Smooth muscle cell (in vitro differentiated cells): ENCODE measurements around the gene GABRB2. TPM values are rescaled to one million over a fixed set of nuclear protein-coding genes. Genes with fewer than 3 reads are reported as not detected.
"Not testable (repeated sequence)": the region's sequence is repeated elsewhere in the genome, so short reads cannot be mapped to it uniquely, and the experiment has no call there.

Experiments
- DNase-seq: peaks from one replicate; lab custom pipeline; 2025; ENCODE audit not compliant: unreplicated experiment; lab: John Stamatoyannopoulos, UW
- H2AFZ ChIP-seq: fragments of 200-600 bp; sonication (generic); 2 replicates; pipeline ENCODE4 v1.6.0; 2016; ENCODE audit warnings: antibody characterized with exemption, low read depth, mild to moderate bottlenecking
- H3F3A ChIP-seq: fragments of 200-600 bp; sonication (generic); 2 replicates; pipeline ENCODE4 v1.6.0; 2017; ENCODE audit warnings: antibody characterized with exemption, low read depth
- H3K27ac ChIP-seq: fragments of 200-600 bp; sonication (generic); 2 replicates; pipeline ENCODE4 v1.5.1; 2016; ENCODE audit warnings: low read depth, mild to moderate bottlenecking
- H3K27me3 ChIP-seq: fragments of 200-600 bp; sonication (generic); 2 replicates; pipeline ENCODE4 v1.6.1; 2016; ENCODE audit warnings: low read depth, mild to moderate bottlenecking
- H3K36me3 ChIP-seq: fragments of 200-600 bp; sonication (generic); 2 replicates; pipeline ENCODE4 v1.5.1; 2016; ENCODE audit warnings: low read depth
- H3K4me1 ChIP-seq: fragments of 200-600 bp; sonication (generic); 2 replicates; pipeline ENCODE4 v1.5.1; 2016; ENCODE audit warnings: low read depth
- H3K4me2 ChIP-seq: fragments of 200-600 bp; sonication (generic); 2 replicates; pipeline ENCODE4 v1.6.0; 2016; ENCODE audit warnings: mild to moderate bottlenecking
- H3K4me3 ChIP-seq: fragments of 200-600 bp; sonication (generic); 2 replicates; pipeline ENCODE4 v1.5.1; 2016; ENCODE audit warnings: mild to moderate bottlenecking
- H3K79me2 ChIP-seq: fragments of 200-600 bp; sonication (generic); 2 replicates; pipeline ENCODE4 v1.6.0; 2016; ENCODE audit warnings: low read depth, mild to moderate bottlenecking
- H3K9ac ChIP-seq: fragments of 200-600 bp; sonication (generic); 2 replicates; pipeline ENCODE4 v1.6.0; 2016; ENCODE audit warnings: low read depth
- H3K9me3 ChIP-seq: fragments of 200-600 bp; sonication (generic); replicated peaks from 2 replicates; pipeline ENCODE4 v1.5.1; 2016; ENCODE audit warnings: low read depth
- H4K20me1 ChIP-seq: fragments of 200-600 bp; sonication (generic); 2 replicates; pipeline ENCODE4 v1.6.0; 2016; ENCODE audit warnings: low read depth
- WGBS: methylation state at CpG from one replicate; pipeline ENCODE4 v1.1.7; 2016; ENCODE audit warnings: low lambda C conversion rate; 5-methylcytosine and 5-hydroxymethylcytosine counted together
- polyA plus RNA-seq: library from polyadenylated mRNA; unstranded; fragments of >200 nt; fragmentation: Nextera tagmentation; extraction: Ambion mirVana; gene quantifications from 2 replicates; pipeline ENCODE4 v1.2.1, GENCODE V29; 2016
- total RNA-seq: library from RNA; depleted of rRNA; stranded (reverse); fragments of >200 nt; gene quantifications from 2 replicates; pipeline ENCODE4 v1.2.3, GENCODE V29; 2014
- TF ChIP-seq, protein P1 (sequence below): fragments of 200-600 bp; sonication (generic); IDR thresholded peaks from 2 replicates; pipeline ENCODE4 v1.5.1; 2017; ENCODE audit warnings: borderline replicate concordance, mild to moderate bottlenecking, antibody characterized with exemption; ENCODE audit not compliant: insufficient read depth, poor library complexity, severe bottlenecking

GABRB2 gene
- total and polyA plus RNA-seq, 2 experiments from 2014 or later, result 1.2 to 3.5 TPM

DNA sequence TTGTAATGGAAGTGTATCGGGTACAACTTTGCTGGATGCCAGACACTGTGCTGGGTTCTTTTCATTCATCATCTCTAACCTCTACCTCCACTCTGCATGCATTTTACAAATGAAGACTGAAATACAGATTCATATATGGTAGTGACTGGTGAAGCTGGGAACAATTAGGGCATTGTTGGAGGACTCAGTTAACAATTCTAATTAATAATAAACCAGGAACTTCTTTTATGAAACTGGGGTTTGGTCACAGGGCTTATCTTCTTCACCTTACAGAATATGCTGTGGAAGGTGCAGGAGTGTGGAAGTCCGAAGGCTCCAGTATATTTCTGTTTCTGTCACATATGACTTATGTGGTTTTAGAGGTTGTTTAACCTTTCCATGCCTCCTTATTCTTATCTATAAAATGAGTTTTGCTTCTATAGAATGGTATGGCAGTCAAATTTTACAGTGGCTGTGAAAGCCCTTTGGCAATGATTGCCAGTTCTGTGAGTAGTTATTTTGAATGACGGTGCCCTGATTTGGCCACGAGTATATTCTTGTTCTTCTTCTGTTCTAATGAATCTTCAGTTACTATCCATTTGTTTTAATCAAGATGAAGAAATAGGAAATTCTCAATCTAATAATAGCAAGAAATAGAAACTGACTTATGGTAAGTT lies 284.7 kb downstream of the GABRB2 start:
- Histone ChIP-seq H3K27ac (no peak overlapping the region), H3K4me3 (no peak overlapping the region), H3K9ac (no peak overlapping the region), H3F3A (no peaks in the 10 kb centered on the region), H3K4me2 (no peak overlapping the region), H3K4me1 (no peaks in the 10 kb centered on the region), H3K27me3 (no peaks in the 10 kb centered on the region), H3K79me2 (no peaks in the 10 kb centered on the region), H4K20me1 (no peaks in the 10 kb centered on the region), H2AFZ (no peak overlapping the region), H3K9me3 (no peaks in the 10 kb centered on the region), H3K36me3 (no peaks in the 10 kb centered on the region)
- 96% methylated on average over 4 of the region's 4 CpGs for WGBS
- TF ChIP-seq, protein P1, sequence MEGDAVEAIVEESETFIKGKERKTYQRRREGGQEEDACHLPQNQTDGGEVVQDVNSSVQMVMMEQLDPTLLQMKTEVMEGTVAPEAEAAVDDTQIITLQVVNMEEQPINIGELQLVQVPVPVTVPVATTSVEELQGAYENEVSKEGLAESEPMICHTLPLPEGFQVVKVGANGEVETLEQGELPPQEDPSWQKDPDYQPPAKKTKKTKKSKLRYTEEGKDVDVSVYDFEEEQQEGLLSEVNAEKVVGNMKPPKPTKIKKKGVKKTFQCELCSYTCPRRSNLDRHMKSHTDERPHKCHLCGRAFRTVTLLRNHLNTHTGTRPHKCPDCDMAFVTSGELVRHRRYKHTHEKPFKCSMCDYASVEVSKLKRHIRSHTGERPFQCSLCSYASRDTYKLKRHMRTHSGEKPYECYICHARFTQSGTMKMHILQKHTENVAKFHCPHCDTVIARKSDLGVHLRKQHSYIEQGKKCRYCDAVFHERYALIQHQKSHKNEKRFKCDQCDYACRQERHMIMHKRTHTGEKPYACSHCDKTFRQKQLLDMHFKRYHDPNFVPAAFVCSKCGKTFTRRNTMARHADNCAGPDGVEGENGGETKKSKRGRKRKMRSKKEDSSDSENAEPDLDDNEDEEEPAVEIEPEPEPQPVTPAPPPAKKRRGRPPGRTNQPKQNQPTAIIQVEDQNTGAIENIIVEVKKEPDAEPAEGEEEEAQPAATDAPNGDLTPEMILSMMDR, result no peak
- DNase-seq, result no peak

DNA sequence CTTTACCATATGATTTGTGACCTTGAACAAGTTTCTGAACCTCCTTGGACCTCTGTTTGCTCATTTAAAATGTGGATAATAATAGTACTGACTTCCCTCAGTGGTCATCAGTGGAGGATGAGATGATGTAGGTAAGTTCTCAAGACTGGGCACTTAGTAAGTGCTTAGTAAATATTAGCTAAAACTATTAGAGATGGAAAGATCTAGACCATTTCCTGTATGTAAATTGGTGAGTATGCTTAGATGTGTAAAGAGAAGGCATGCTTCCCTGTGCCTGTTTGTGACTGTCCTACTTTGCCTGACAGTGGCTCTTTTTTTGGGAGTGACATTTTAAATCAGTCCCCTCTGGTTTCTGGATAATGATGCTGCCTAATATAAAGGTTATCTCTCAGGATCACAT lies 288.1 kb downstream of the GABRB2 start:
- H3F3A ChIP-seq, result no peaks in the 10 kb centered on the region
- no peak overlapping the region for H3K9ac ChIP-seq
- no peak overlapping the region for H3K4me3 ChIP-seq
- H3K36me3 ChIP-seq, result no peaks in the 10 kb centered on the region
- no peak overlapping the region for H3K4me2 ChIP-seq
- TF ChIP-seq, protein P1, result no peak
- H3K4me1 ChIP-seq, result no peaks in the 10 kb centered on the region
- H3K9me3 ChIP-seq, result no peaks in the 10 kb centered on the region
- no peaks in the 10 kb centered on the region for H3K79me2 ChIP-seq
- H4K20me1 ChIP-seq, result no peaks in the 10 kb centered on the region
- no peak for DNase-seq
- H3K27ac ChIP-seq, result no peak overlapping the region
- no peaks in the 10 kb centered on the region for H3K27me3 ChIP-seq
- no peak overlapping the region for H2AFZ ChIP-seq

- Histone ChIP-seq H2AFZ (no peak overlapping the region), H3K4me1 (no peaks in the 10 kb centered on the region), H3K9me3 (no peaks in the 10 kb centered on the region), H3K27me3 (no peaks in the 10 kb centered on the region), H3K79me2 (no peaks in the 10 kb centered on the region), H3K4me2 (no peak overlapping the region), H3F3A (no peaks in the 10 kb centered on the region), H3K36me3 (no peaks in the 10 kb centered on the region), H3K9ac (no peak overlapping the region), H4K20me1 (no peaks in the 10 kb centered on the region), H3K27ac (no peak overlapping the region), H3K4me3 (no peak overlapping the region)
- TF ChIP-seq, protein P1, result no peak
- no peak for DNase-seq
- 90% methylated on average over 2 of the region's 2 CpGs for WGBS
Measured at GRCh38 chr5:161256957-161257356, 289.6 kb downstream of the GABRB2 start.

DNA sequence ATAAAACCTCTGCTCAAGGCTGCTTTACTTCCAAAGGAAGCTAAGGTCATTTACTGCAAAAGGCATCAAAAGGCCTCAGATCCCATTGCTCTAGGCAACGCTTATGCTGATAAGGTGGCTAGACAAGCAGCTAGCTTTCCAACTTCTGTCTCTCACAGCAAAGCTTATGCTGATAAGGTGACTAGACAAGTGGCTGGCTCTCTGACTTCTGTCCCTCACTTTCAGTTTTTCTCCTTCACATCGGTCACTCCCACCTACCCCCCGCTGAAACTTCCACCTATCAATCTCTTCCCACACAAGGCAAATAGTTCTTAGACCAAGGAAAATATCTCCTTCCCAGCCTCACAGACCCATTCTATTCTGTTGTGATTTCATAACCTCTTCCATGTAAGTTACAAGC lies 293.6 kb downstream of the GABRB2 start:
- not testable (repeated sequence) for DNase-seq, H3K36me3 ChIP-seq, H3K9ac ChIP-seq, H3K27me3 ChIP-seq, H3F3A ChIP-seq, H2AFZ ChIP-seq, H3K9me3 ChIP-seq, H3K79me2 ChIP-seq, H3K4me1 ChIP-seq, H3K27ac ChIP-seq, H3K4me3 ChIP-seq, H4K20me1 ChIP-seq, H3K4me2 ChIP-seq
- 15% methylated on average over 3 of the region's 3 CpGs for WGBS
